Measurements from ENCODE around the gene KRCC1.

DNA sequence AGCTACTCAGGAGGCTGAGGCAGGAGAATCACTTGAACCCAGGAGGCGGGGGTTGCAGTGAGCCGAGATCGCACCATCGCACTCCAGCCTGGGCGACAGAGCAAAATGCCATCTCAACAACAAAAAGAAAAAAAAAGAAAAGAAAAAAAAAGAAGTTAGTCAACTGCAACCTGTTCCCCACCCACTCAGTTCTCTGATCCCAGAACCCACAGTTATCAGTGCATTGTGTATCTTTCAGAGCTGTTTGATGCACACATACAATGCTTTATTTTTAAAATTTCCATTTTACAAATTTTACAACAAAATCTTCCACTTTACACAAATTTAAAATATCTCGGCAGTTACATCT, 53.2 kb downstream of the KRCC1 start:
- TF ChIP-seq TAF1 (IDR thresholded peaks at IDR 0.05; ENCODE audit: low read depth, low read length) (no peak), POLR2A (IDR thresholded peaks at IDR 0.05; ENCODE audit: low read depth, low read length) (no peak)

Data from GM12891 (cell line).